Right ventricle myocardium superior (tissue), 1 donor: Measurements from ENCODE around the gene MICAL3. TPM values are rescaled to one million over a fixed set of nuclear protein-coding genes. Genes with fewer than 3 reads are reported as not detected.
"Not testable (repeated sequence)": the region's sequence is repeated elsewhere in the genome, so short reads cannot be mapped to it uniquely, and the experiment has no call there.

ENCODE experiments used
- ATAC-seq: fragments of 200-7000 bp; cut with Tn5 transposase; one replicate; pipeline ENCODE4 v1.9.1; 2020; ENCODE audit warnings: mild to moderate bottlenecking; ENCODE audit not compliant: poor library complexity
- DNase-seq: peaks from one replicate; pipeline ENCODE4 v3.0.0-alpha.2; 2020
- intact Hi-C: fragments of 100-400 bp; cut with DNase I; formaldehyde crosslinking; loops from one replicate; pipeline ENCODE4 v1.11.2; 2022
- long read RNA-seq: library from polyadenylated mRNA; unstranded; transcript quantifications from one replicate; pipeline ENCODE4 v2.0.0, GENCODE V29; 2021
- total RNA-seq: library from RNA; stranded (reverse); fragmentation: NEBNext Ultra II Directional; extraction: Animal tissue kit (Norgen Biotek cat#: 25700); gene quantifications from one replicate; pipeline ENCODE4 v1.2.1, GENCODE V29; 2021
- donor health status: DM: no; HTN: yes; CAD: no; lungs with severe emphysema.

The MICAL3 gene
- total RNA-seq, result 78.9 TPM
- long read RNA-seq, partial matches to known transcripts, result 6 of 67 reads
- long read RNA-seq, other reads (novel, unspliced or antisense), result 60 of 67 reads

DNA sequence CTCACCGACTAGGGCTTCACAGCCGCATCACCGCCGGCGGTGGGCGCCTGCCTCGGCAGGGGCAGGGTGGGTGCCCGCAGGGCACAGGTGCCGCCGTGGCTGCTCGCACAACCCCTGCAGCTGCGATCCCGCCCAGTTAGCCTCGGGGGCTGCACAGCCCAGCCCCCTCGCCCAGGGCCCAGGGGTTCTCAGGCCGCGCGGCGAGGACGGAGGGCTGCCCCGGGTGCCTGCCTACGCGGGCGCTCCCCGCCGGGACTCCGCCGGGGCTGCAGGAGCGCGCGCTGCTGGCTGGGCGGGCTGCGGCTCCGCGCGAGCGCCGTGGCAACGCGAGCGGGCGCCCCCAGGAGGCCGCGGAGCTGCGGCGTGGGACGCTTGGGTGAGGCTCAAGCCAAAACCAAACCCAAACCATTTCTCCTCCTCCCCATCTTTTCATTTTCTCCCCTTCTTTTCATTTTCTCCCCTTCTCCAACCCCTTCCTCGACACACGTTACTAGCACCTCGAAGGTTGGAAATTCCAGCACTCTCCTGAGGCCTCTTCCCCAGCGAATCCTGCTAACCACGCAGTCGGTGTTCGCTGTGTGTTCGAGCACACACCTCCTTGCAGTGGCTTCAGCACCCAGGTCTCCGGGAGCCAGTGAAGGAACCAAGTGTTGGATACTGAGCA is at the start of gene MICAL3:
Gene MICAL3 (minus strand): TSS at position 286 of the 664 bp plus-strand sequence. CDS start 117,749 bp downstream, outside the sequence.
- DNase-seq (peak; percentile 76), ATAC-seq (peak; percentile 91)
- intact Hi-C loops, result loop anchor here (2.0 to 5.0 kb wide), 3 partner anchors 112 to 194 kb away; no protein-coding TSS in a partner anchor

GRCh38 chr22:18073927-18074326 is 49.6 kb upstream of the MICAL3 start:
- intact Hi-C loops, result loop anchor here (10.0 kb wide), 2 partner anchors 89 to 179 kb away; no protein-coding TSS in a partner anchor
- not testable (repeated sequence) for ATAC-seq

GRCh38 chr22:18073467-18073866 is 49.1 kb upstream of the MICAL3 start:
- ATAC-seq, result no peak
- DNase-seq, result no peak
- intact Hi-C loops, result loop anchor here (10.0 kb wide), 2 partner anchors 89 to 179 kb away; no protein-coding TSS in a partner anchor

More at GRCh38 chr22:18073927-18074326, 49.6 kb upstream of the MICAL3 start:
- DNase-seq, result not testable (repeated sequence)

DNA sequence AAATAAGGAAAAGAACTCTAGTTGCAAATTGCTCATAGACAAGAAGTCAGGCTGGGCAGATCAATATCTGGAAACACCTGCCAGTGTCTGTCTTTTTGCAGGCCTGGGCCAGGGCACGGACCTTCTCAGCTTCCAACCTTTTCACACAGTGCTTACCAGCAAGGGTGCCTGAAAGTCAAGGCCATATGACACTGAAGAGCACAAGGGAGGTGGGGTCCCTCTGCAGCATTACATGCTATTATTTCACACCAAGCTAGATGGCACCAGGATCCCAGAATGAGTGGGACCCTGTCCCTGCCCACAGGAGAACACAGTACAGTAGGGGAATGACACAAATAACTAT is 47.6 kb upstream of the MICAL3 start:
- ATAC-seq, result no peak
- intact Hi-C loops, result loop anchor here (10.0 kb wide), 2 partner anchors 87 to 177 kb away; no protein-coding TSS in a partner anchor

GRCh38 chr22:18071307-18071967 is 47.1 kb upstream of the MICAL3 start:
- ATAC-seq, DNase-seq: not testable (repeated sequence)
- intact Hi-C loops, result loop anchor here (10.0 kb wide), 2 partner anchors 87 to 177 kb away; no protein-coding TSS in a partner anchor

More for the DNA sequence above, 47.6 kb upstream of the MICAL3 start:
- no peak for DNase-seq

DNA sequence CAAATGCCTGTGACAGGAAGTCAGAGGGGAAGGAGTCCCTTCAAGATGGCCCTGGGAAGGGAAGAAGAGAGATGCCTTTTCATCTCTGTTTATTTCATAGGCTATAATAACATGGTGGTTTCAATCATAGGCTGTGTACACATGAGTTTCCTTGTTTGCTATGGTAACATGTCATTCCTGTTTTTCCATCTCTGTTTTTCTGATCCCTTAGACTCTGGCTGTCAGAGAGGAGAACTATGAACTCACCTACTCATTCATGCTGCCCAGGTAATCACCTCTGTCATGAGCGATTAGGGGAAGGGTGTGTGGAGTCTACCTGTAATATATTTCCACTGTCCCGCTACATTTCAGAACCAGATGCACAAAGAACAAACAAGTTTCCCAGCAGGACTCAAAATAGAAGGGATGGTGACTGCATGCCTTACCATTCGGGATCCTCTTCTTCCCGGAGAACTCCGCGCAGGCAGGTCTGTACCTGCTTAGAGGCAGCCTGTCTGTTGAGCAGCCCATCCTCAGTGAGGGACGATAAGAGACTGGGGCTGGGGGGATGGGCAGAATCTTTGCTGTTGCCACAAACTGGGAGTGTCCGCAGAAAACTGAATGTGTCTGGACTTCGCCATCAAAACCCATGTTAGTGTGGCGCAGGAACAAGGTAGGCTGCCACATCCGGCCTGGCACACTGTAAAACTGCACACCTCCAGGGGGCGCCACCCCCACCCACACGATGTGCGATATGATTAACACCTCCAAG is 46.4 kb upstream of the MICAL3 start:
- no peak for DNase-seq
- intact Hi-C loops, result loop anchor here (10.0 kb wide), 2 partner anchors 86 to 176 kb away; no protein-coding TSS in a partner anchor

GRCh38 chr22:18070041-18070440 is 45.7 kb upstream of the MICAL3 start:
- intact Hi-C loops, result loop anchor here (10.0 kb wide), 2 partner anchors 85 to 175 kb away; no protein-coding TSS in a partner anchor

More for the DNA sequence above, 46.4 kb upstream of the MICAL3 start:
- ATAC-seq, result no peak

DNA sequence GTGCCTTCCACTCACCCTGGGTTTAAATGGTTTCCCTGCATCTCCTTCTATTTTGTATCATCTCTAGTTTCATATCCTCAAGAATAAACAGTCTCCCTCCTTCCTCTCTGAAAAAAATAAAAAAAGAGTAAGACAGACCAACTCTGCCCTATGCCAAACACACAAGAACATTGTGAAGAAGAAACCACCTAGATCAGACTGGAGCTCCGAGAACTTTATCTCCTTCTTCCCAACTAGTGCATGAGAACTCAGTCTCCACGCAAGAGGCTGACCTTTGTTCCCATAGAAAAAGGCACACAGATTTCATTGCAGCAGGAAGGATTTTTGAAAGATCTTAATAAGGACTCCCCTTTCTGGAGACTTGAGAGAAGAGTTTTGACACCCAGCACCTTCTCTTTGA is 44.7 kb upstream of the MICAL3 start:
- DNase-seq (no peak), ATAC-seq (no peak)
- intact Hi-C loops, result no loop called here

More at GRCh38 chr22:18070041-18070440, 45.7 kb upstream of the MICAL3 start:
- DNase-seq (no peak), ATAC-seq (no peak)

GRCh38 chr22:18068381-18068988 is 44.1 kb upstream of the MICAL3 start:
- DNase-seq (no peak), ATAC-seq (peak; percentile 89)
- intact Hi-C loops, result no loop called here

DNA sequence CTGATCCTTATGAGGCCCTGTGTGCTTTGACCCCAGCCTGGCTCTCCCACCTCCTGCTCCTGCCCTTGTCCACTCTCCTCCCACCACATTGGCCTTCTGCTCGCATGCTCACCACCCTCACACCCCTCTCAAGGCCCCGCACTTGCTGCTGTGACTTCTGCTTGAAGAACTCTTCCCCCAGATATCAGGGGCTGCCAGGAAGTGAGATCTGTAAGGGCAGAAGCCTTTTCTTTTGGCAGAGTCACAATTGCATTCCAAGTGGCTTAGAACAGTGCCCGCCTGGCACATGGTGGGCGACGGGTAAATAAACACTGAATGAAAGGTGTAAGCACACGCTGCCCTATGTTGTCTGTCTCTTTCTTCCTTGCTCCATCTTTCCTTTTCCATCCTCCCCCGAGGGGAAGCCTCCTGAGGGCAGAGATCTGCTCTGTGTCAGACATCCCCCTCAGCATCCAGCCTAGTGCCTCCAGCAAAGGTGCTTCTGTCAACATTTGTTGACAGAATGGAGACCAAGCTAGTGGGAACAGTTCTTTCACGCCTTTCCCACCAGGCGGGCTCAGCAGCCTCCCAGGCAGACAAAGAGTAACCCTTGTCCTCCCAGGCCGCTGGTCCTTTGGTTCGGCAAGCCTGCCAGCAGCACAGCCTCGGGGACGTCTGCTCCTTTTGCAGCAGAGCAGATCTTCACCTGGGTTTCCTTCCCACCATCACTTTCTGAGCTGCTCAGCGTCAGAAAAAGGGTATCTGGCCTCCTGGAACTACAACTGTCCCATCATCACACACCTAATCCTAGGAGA is 43.4 kb upstream of the MICAL3 start:
- no peak for DNase-seq
- ATAC-seq, result peak; percentile 47
- intact Hi-C loops, result no loop called here

- intact Hi-C loops, result no loop called here
These were observed 42.8 kb upstream of the MICAL3 start for GRCh38 chr22:18067121-18067520.

GRCh38 chr22:18066181-18066859 is 42.0 kb upstream of the MICAL3 start:
- DNase-seq (no peak), ATAC-seq (no peak)
- intact Hi-C loops, result no loop called here

More at GRCh38 chr22:18067121-18067520, 42.8 kb upstream of the MICAL3 start:
- ATAC-seq, result no peak
- no peak for DNase-seq

DNA sequence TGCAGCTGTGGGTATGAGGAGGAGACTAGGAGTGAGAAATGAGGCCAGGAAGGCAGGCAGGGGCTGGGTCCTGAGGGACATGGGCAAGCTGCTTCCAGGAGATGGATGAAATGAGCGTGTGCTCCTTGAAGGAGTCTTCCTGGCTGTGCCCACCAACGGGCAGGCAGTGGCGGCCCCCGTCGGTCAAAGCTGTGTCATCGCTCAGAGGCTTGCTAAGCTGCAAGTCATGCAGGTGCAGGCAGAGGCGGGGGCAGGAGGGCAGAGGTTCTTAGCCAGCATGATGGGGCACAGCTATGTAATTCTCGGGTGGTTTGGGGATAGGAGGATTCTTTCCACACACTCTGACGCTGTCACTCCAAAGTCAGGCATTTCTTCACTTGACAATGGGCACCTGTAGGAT is 40.9 kb upstream of the MICAL3 start:
- no peak for DNase-seq
- no peak for ATAC-seq
- intact Hi-C loops, result no loop called here

GRCh38 chr22:18064636-18065035 is 40.3 kb upstream of the MICAL3 start:
- no peak for DNase-seq
- ATAC-seq, result no peak
- intact Hi-C loops, result no loop called here

DNA sequence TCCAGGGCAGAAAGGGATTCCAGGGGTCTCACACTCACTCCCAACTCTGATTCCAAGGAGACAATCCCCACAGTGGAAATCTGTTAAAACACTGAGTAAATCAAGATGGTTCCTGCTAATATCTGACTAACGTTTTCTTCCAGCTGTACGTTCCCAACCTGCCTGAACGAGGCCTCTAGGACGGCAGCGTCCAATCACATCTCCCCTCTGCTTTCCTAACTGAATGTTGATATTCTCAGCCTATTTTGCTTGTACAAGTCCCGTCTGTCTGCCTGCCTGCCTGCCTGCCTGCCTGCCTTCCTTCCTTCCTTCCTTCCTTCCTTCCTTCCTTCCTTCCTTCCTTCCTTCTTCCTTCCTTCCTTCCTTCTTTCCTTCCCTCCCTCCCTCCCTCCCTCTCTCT is 39.4 kb upstream of the MICAL3 start:
- DNase-seq, intact Hi-C loops, ATAC-seq: not testable (repeated sequence)

DNA sequence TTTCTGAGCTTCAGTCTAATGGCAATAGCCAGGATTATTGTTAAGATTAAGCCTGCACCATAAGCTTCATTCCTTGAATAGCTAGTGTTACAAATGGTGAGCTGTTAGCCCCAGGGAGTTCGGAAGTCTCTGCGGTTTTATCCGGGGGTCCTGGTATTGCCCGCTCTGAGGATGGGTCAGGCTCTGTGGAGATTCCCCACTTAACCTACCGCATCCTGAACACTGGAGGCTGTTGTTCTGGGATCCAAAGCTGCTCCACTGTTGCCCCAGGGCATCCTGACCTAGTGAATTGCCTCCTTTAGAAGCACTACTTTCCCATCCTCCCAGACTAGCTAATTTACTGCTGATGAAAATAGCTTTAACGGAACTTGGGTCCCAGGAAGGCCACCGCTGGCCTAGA is 38.9 kb upstream of the MICAL3 start:
- ATAC-seq, result no peak
- DNase-seq, result no peak
- intact Hi-C loops, result no loop called here

GRCh38 chr22:18062421-18062820 is 38.1 kb upstream of the MICAL3 start:
- intact Hi-C loops, result no loop called here
- DNase-seq, result no peak
- no peak for ATAC-seq
